HepG2 (cell line): ENCODE results near the gene FOXK2. TPM values are rescaled to one million over a fixed set of nuclear protein-coding genes. Genes with fewer than 3 reads are reported as not detected.

Source experiments
- HCFC1 ChIP-seq: fragments of 150-350 bp; IDR thresholded peaks from 2 replicates; pipeline ENCODE4 v1.6.1; 2014; ENCODE audit warnings: low read depth, low read length
- RBM22 ChIP-seq: fragments of 200-400 bp; formaldehyde crosslinking; optimal IDR thresholded peaks from 2 replicates; pipeline ENCODE3; 2017; ENCODE audit warnings: mild to moderate bottlenecking, low read length, moderate library complexity
- REXO4 ChIP-seq: sonication (generic); formaldehyde crosslinking; IDR thresholded peaks from 2 replicates; pipeline ENCODE4 v1.8.0; 2022; ENCODE audit warnings: missing genetic modification reagents, mild to moderate bottlenecking, borderline replicate concordance
- SALL2 ChIP-seq: sonication (generic); formaldehyde crosslinking; IDR thresholded peaks from 2 replicates; pipeline ENCODE4 v1.8.1; 2023; ENCODE audit warnings: mild to moderate bottlenecking, missing genetic modification reagents, inconsistent platforms
- SETDB1 ChIP-seq: sonication (generic); formaldehyde crosslinking; IDR thresholded peaks from 2 replicates; pipeline ENCODE4 v1.5.1; 2020; ENCODE audit warnings: missing genetic modification reagents, mild to moderate bottlenecking, borderline replicate concordance
- SP140L ChIP-seq: sonication (generic); formaldehyde crosslinking; IDR thresholded peaks from 2 replicates; pipeline ENCODE4 v1.4.0; 2020; ENCODE audit warnings: missing genetic modification reagents, borderline replicate concordance
- WIZ ChIP-seq: sonication (generic); formaldehyde crosslinking; IDR thresholded peaks from 2 replicates; pipeline ENCODE4 v1.5.1; 2020; ENCODE audit warnings: mild to moderate bottlenecking, missing genetic modification reagents
- ZBTB42 ChIP-seq: sonication (generic); formaldehyde crosslinking; IDR thresholded peaks from 2 replicates; pipeline ENCODE4 v1.5.0; 2020; ENCODE audit warnings: mild to moderate bottlenecking, missing genetic modification reagents
- ZFP37 ChIP-seq: sonication (generic); formaldehyde crosslinking; IDR thresholded peaks from 2 replicates; pipeline ENCODE4 v1.4.0; 2020; ENCODE audit warnings: missing genetic modification reagents, borderline replicate concordance
- ZFP82 ChIP-seq: sonication (generic); formaldehyde crosslinking; IDR thresholded peaks from 2 replicates; pipeline ENCODE4 v1.5.1; 2020; ENCODE audit warnings: mild to moderate bottlenecking, missing genetic modification reagents, borderline replicate concordance
- ZNF564 ChIP-seq: sonication (generic); formaldehyde crosslinking; IDR thresholded peaks from 2 replicates; pipeline ENCODE4 v1.8.1; 2023; ENCODE audit warnings: mild to moderate bottlenecking, missing genetic modification reagents
- ZZZ3 ChIP-seq: sonication (generic); formaldehyde crosslinking; IDR thresholded peaks from 2 replicates; pipeline ENCODE4 v1.4.0; 2020; ENCODE audit warnings: missing genetic modification reagents, mild to moderate bottlenecking, borderline replicate concordance
- polyA plus RNA-seq, 8 experiments: library from polyadenylated mRNA; depleted of rRNA in 3 of 8; stranded (reverse) in 7 of 8; unstranded in 1 of 8; fragments of >200 nt; fragmentation: Illumina TruSeq in 4 of 8; extraction: Trizol in 4 of 8; gene quantifications; 2 replicates each; pipeline versions ENCODE4 v1.2.1 to v1.2.3, GENCODE V29; 2011 to 2016; ENCODE audit warnings: low read depth in 4 of 8, missing spikeins in 1 of 8, mixed read lengths in 1 of 8; ENCODE audit not compliant: insufficient read depth in 1 of 8
- total RNA-seq, 5 experiments: library from RNA; depleted of rRNA; stranded (reverse); fragments of >200 nt; fragmentation: Illumina TruSeq; extraction: Trizol; gene quantifications; 2 replicates each; pipeline ENCODE4 v1.2.3, GENCODE V29; 2016; ENCODE audit warnings: low read depth in 1 of 5
- TF ChIP-seq, protein P1 (sequence below): sonication (generic); formaldehyde crosslinking; IDR thresholded peaks from 2 replicates; pipeline ENCODE4 v1.4.0; 2020; ENCODE audit warnings: missing genetic modification reagents, borderline replicate concordance
- TF ChIP-seq, protein P2 (sequence below): sonication (generic); formaldehyde crosslinking; IDR thresholded peaks from 2 replicates; pipeline ENCODE4 v1.4.0; 2020; ENCODE audit warnings: missing genetic modification reagents, mild to moderate bottlenecking, borderline replicate concordance
- TF ChIP-seq, protein P3 (sequence below): sonication (generic); formaldehyde crosslinking; IDR thresholded peaks from 2 replicates; pipeline ENCODE4 v1.4.0; 2020; ENCODE audit warnings: missing genetic modification reagents, borderline replicate concordance

The FOXK2 gene
- total and polyA plus RNA-seq, 2 of the 13 experiments (the other 11 are each of a cell fraction or from before 2014, with no cell fraction given) = 67.1 to 67.2 TPM

DNA sequence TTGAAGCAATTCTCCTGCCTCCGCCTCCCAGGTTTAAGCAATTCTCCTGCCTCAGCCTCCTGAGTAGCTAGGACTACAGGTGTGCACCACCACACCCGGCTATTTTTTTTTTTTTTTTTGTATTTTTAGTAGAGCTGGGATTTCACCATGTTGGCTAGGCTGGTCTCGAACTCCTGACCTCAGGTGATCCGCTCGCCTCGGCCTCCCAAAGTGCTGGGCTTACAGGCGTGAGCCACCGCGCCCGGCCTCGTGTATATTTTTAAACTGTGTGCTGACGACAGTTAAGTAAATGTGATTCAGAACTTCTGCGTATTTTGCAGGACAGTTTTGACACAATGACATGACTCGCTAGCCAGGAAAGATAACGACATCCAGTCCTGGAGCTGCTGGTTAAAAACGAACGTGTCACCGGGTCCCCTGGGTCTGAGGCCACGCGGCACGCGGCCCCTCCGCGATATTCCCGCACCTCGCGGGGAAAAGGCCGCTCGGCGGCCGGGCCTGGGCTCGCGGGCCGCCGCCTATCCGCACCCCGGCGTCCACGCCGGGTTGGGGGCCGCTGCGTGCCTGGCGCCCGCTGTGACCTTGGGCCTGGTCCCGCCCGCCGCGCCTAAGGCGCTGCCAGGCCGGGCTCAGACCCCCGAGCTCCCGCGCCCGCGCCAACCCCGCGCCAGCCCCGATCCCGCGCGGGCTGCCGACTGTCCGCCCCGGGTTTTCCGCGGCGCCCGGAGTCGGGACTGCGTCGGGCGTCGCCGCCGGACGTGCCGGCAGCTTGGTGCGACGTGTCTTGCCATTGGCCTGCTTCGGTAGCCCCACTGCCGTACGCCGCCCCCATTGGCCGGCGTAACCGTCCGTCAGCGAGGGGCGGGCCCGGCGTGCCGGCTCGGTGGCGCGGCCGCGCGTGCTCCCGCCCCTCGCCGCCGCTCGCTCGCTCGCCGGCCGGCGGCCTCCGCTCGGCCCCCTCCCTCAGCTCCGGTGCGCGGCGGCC lies at the start of gene FOXK2 (continued):
- TF ChIP-seq, protein P1, sequence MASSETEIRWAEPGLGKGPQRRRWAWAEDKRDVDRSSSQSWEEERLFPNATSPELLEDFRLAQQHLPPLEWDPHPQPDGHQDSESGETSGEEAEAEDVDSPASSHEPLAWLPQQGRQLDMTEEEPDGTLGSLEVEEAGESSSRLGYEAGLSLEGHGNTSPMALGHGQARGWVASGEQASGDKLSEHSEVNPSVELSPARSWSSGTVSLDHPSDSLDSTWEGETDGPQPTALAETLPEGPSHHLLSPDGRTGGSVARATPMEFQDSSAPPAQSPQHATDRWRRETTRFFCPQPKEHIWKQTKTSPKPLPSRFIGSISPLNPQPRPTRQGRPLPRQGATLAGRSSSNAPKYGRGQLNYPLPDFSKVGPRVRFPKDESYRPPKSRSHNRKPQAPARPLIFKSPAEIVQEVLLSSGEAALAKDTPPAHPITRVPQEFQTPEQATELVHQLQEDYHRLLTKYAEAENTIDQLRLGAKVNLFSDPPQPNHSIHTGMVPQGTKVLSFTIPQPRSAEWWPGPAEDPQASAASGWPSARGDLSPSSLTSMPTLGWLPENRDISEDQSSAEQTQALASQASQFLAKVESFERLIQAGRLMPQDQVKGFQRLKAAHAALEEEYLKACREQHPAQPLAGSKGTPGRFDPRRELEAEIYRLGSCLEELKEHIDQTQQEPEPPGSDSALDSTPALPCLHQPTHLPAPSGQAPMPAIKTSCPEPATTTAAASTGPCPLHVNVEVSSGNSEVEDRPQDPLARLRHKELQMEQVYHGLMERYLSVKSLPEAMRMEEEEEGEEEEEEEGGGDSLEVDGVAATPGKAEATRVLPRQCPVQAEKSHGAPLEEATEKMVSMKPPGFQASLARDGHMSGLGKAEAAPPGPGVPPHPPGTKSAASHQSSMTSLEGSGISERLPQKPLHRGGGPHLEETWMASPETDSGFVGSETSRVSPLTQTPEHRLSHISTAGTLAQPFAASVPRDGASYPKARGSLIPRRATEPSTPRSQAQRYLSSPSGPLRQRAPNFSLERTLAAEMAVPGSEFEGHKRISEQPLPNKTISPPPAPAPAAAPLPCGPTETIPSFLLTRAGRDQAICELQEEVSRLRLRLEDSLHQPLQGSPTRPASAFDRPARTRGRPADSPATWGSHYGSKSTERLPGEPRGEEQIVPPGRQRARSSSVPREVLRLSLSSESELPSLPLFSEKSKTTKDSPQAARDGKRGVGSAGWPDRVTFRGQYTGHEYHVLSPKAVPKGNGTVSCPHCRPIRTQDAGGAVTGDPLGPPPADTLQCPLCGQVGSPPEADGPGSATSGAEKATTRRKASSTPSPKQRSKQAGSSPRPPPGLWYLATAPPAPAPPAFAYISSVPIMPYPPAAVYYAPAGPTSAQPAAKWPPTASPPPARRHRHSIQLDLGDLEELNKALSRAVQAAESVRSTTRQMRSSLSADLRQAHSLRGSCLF (CRISPR knock-in tag) = 0 out of 2 replicates have a peak, but pooled peaks have one; percentile 24
- 0 out of 2 replicates have a peak, but pooled peaks have one; percentile 71 for TF ChIP-seq REXO4 (CRISPR knock-in tag)
- peak; percentile 24; the same call in 1 of the 2 replicates for TF ChIP-seq SP140L (CRISPR knock-in tag)
- TF ChIP-seq WIZ = no peak
- peak; percentile 31 for TF ChIP-seq HCFC1
- TF ChIP-seq ZFP37 (CRISPR knock-in tag) = 0 out of 2 replicates have a peak, but pooled peaks have one; percentile 29
- no peak for TF ChIP-seq RBM22
- TF ChIP-seq ZNF564 = 0 out of 2 replicates have a peak, but pooled peaks have one; percentile 21
- TF ChIP-seq SETDB1 = no peak
- TF ChIP-seq ZBTB42 = no peak
- no peak for TF ChIP-seq ZZZ3 (CRISPR knock-in tag)
- TF ChIP-seq, protein P2, sequence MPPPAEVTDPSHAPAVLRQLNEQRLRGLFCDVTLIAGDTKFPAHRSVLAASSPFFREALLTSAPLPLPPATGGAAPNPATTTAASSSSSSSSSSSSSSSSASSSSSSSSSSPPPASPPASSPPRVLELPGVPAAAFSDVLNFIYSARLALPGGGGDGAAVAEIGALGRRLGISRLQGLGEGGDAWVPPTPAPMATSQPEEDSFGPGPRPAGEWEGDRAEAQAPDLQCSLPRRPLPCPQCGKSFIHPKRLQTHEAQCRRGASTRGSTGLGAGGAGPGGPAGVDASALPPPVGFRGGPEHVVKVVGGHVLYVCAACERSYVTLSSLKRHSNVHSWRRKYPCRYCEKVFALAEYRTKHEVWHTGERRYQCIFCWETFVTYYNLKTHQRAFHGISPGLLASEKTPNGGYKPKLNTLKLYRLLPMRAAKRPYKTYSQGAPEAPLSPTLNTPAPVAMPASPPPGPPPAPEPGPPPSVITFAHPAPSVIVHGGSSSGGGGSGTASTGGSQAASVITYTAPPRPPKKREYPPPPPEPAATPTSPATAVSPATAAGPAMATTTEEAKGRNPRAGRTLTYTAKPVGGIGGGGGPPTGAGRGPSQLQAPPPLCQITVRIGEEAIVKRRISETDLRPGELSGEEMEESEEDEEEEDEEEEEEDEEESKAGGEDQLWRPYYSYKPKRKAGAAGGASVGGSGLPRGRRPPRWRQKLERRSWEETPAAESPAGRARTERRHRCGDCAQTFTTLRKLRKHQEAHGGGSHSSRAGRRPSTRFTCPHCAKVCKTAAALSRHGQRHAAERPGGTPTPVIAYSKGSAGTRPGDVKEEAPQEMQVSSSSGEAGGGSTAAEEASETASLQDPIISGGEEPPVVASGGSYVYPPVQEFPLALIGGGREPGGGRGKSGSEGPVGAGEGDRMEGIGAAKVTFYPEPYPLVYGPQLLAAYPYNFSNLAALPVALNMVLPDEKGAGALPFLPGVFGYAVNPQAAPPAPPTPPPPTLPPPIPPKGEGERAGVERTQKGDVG (CRISPR knock-in tag) = no peak
- TF ChIP-seq SALL2 (CRISPR knock-in tag) = peak; percentile 93
- TF ChIP-seq ZFP82 = no peak
- TF ChIP-seq, protein P3, sequence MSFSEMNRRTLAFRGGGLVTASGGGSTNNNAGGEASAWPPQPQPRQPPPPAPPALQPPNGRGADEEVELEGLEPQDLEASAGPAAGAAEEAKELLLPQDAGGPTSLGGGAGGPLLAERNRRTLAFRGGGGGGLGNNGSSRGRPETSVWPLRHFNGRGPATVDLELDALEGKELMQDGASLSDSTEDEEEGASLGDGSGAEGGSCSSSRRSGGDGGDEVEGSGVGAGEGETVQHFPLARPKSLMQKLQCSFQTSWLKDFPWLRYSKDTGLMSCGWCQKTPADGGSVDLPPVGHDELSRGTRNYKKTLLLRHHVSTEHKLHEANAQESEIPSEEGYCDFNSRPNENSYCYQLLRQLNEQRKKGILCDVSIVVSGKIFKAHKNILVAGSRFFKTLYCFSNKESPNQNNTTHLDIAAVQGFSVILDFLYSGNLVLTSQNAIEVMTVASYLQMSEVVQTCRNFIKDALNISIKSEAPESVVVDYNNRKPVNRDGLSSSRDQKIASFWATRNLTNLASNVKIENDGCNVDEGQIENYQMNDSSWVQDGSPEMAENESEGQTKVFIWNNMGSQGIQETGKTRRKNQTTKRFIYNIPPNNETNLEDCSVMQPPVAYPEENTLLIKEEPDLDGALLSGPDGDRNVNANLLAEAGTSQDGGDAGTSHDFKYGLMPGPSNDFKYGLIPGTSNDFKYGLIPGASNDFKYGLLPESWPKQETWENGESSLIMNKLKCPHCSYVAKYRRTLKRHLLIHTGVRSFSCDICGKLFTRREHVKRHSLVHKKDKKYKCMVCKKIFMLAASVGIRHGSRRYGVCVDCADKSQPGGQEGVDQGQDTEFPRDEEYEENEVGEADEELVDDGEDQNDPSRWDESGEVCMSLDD = peak; percentile 63
